PC-3 (cell line): ENCODE data around the gene TBC1D2.

Experiments
- CTCF ChIP-seq: fragments of 300-600 bp; sonication (generic); conservative IDR thresholded peaks from 2 replicates; pipeline ENCODE4 v1.5.1; 2017; ENCODE audit warnings: antibody characterized with exemption, low read depth, mild to moderate bottlenecking, low read length
- EZH2 ChIP-seq: fragments of 300-600 bp; sonication (generic); IDR thresholded peaks from one replicate; pipeline ENCODE4 v1.6.1; 2017; ENCODE audit warnings: antibody characterized with exemption, mild to moderate bottlenecking, low read length; ENCODE audit not compliant: unreplicated experiment

GRCh38 chr9:98248737-98249474, 6.5 kb downstream of the TBC1D2 start:
- TF ChIP-seq CTCF (no peak), EZH2 (no peak)
